Neural cell (in vitro differentiated cells): ENCODE results near the gene LARGE1. TPM values are rescaled to one million over a fixed set of nuclear protein-coding genes. Genes with fewer than 3 reads are reported as not detected.

Experiments
- H2AFZ ChIP-seq: fragments of 200-600, 300-800 bp; sonication (generic), shearing (Covaris generic); 2 replicates; pipeline ENCODE4 v1.6.0; 2014; ENCODE audit warnings: low read depth, mild to moderate bottlenecking, antibody characterized with exemption, low read length, moderate library complexity
- H3F3A ChIP-seq: fragments of 200-600 bp; shearing (Covaris generic); 2 replicates; pipeline ENCODE4 v1.6.1; 2016; ENCODE audit warnings: mild to moderate bottlenecking, moderate library complexity, mixed read lengths, antibody characterized with exemption, low read length; ENCODE audit not compliant: insufficient read depth, poor library complexity, severe bottlenecking
- H3K27ac ChIP-seq: fragments of 200-600, 300-800 bp; sonication (generic), shearing (Covaris generic); 2 replicates; pipeline ENCODE4 v1.5.1; 2014; ENCODE audit warnings: mild to moderate bottlenecking, low read length, moderate library complexity
- H3K27me3 ChIP-seq: fragments of 300-800, 200-600 bp; sonication (generic), shearing (Covaris generic); 2 replicates; pipeline ENCODE4 v1.6.0; 2014; ENCODE audit warnings: mild to moderate bottlenecking, low read depth, low read length, moderate library complexity; ENCODE audit not compliant: insufficient read depth
- H3K36me3 ChIP-seq: fragments of 300-800, 200-600 bp; sonication (generic), shearing (Covaris generic); 2 replicates; pipeline ENCODE4 v1.5.1; 2014; ENCODE audit warnings: mild to moderate bottlenecking, antibody characterized with exemption, low read length, moderate library complexity; ENCODE audit not compliant: insufficient read depth
- H3K4me2 ChIP-seq: fragments of 300-800, 200-600 bp; sonication (generic), shearing (Covaris generic); 2 replicates; pipeline ENCODE4 v1.6.0; 2014; ENCODE audit warnings: mild to moderate bottlenecking, low read length
- H3K4me3 ChIP-seq: fragments of 300-800, 200-600 bp; sonication (generic), shearing (Covaris generic); 2 replicates; pipeline ENCODE4 v1.5.1; 2014; ENCODE audit warnings: mild to moderate bottlenecking, low read length, moderate library complexity
- H3K79me2 ChIP-seq: fragments of 200-600 bp; shearing (Covaris generic); replicated peaks from 2 replicates; pipeline ENCODE4 v1.6.0; 2014; ENCODE audit warnings: mild to moderate bottlenecking, low read length, moderate library complexity; ENCODE audit not compliant: insufficient read depth
- H3K9ac ChIP-seq: fragments of 300-800, 200-600 bp; sonication (generic), shearing (Covaris generic); 2 replicates; pipeline ENCODE4 v1.6.1; 2016; ENCODE audit warnings: mild to moderate bottlenecking, low read length, mixed read lengths
- H3K9me2 ChIP-seq: fragments of 200-600 bp; shearing (Covaris generic); 2 replicates; pipeline ENCODE4 v1.6.1; 2016; ENCODE audit warnings: mild to moderate bottlenecking, low read length, mixed read lengths; ENCODE audit not compliant: insufficient read depth
- H3K9me3 ChIP-seq: fragments of 200-600, 300-800 bp; sonication (generic), shearing (Covaris generic); 2 replicates; pipeline ENCODE4 v1.6.1; 2016; ENCODE audit warnings: mild to moderate bottlenecking, mixed run types, low read length, moderate library complexity, mixed read lengths
- H4K20me1 ChIP-seq: fragments of 200-600 bp; shearing (Covaris generic); 2 replicates; pipeline ENCODE4 v1.6.1; 2016; ENCODE audit warnings: mild to moderate bottlenecking, mixed run types; ENCODE audit not compliant: insufficient read depth
- EP300 ChIP-seq: fragments of 450-650 bp; conservative IDR thresholded peaks from 2 replicates; pipeline ENCODE4 v1.6.1; 2014; ENCODE audit warnings: antibody characterized with exemption, mild to moderate bottlenecking, moderate library complexity; ENCODE audit not compliant: poor library complexity, severe bottlenecking
- TAF1 ChIP-seq: IDR thresholded peaks from 2 replicates; pipeline ENCODE4 v1.6.1; 2012; ENCODE audit warnings: low read depth
- polyA plus RNA-seq: library from polyadenylated mRNA; depleted of rRNA; stranded (reverse); fragments of >200 nt; gene quantifications from 2 replicates; pipeline ENCODE4 v1.2.3, GENCODE V29; 2014
- small RNA-seq, 3 experiments: library from RNA; depleted of rRNA; stranded (forward); fragments of <200 nt; gene quantifications; one replicate each; pipeline ENCODE3, GENCODE V24; 2012

The LARGE1 gene
- polyA plus RNA-seq, 1 donor from 2014 or later, result 27.5 TPM

GRCh38 chr22:33224841-33225240 lies 695.4 kb downstream of the LARGE1 start:
- Histone ChIP-seq H3K4me2 (no peak overlapping the region), H3K79me2 (no peaks in the 10 kb centered on the region), H3K27me3 (no peaks in the 10 kb centered on the region), H3K4me3 (no peak overlapping the region), H3K36me3 (no peaks in the 10 kb centered on the region), H3F3A (no peaks in the 10 kb centered on the region), H4K20me1 (no peaks in the 10 kb centered on the region), H3K9ac (no peak overlapping the region), H3K9me3 (peaks cover 14% of the 10 kb centered on the region), H2AFZ (no peak overlapping the region), H3K27ac (no peak overlapping the region), H3K9me2 (no peaks in the 10 kb centered on the region)
- TF ChIP-seq TAF1 (no peak), EP300 (no peak)

Small RNAs within 50 kb of the gene (small RNA-seq; reads per million reads assigned to genes)
- gene MIR4764 (0 to 0.10 (median 0) reads per million in 3 experiments), gene SNORA50B (0 reads per million in 3 experiments)
